ENCODE measurements around the gene JPT1.
"Not testable (repeated sequence)": the region's sequence is repeated elsewhere in the genome, so short reads cannot be mapped to it uniquely, and the experiment has no call there.

Gene JPT1

GRCh38 chr17:75163074-75163473 is 8.8 kb upstream of the JPT1 start:
- no peaks in the 10 kb centered on the region for H3K9me3 ChIP-seq (replicated peaks in 1 of 11)
- peaks cover 40 to 95% (median 81%) of the 10 kb centered on the region in 11 experiments for H3K36me3 ChIP-seq
- peaks cover 0 to 43% (median 35%) of the 10 kb centered on the region in 11 experiments; a peak in 18 of 22 replicates for H4K20me1 ChIP-seq
- no peak overlapping the region for H3K4me3 ChIP-seq
- no peaks in the 10 kb centered on the region for H3K27me3 ChIP-seq
- no peak for TF ChIP-seq Cebpa-rat (IDR thresholded peaks at IDR 0.05)
- no peaks in the 10 kb centered on the region for H3K4me1 ChIP-seq
- H3K4me2 ChIP-seq, result no peak overlapping the region
- no peak overlapping the region for H3K9ac ChIP-seq
- no peak overlapping the region for H3K27ac ChIP-seq

- H3K36me3 ChIP-seq, result peaks cover 22 to 77% (median 69%) of the 10 kb centered on the region in 11 experiments
- H3K4me1 ChIP-seq, result peaks cover under 1 to 6% (median 3%) of the 10 kb centered on the region in 10 experiments; a peak in 17 of 20 replicates
- H3K27me3 ChIP-seq, result no peaks in the 10 kb centered on the region
- H4K20me1 ChIP-seq, result peaks cover 0 to 22% (median 13%) of the 10 kb centered on the region in 11 experiments; a peak in 11 of 22 replicates
- no peaks in the 10 kb centered on the region for H3K9me3 ChIP-seq (replicated peaks in 1 of 11)
- H3K9ac ChIP-seq, result no peak overlapping the region
- TF ChIP-seq Cebpa-rat (IDR thresholded peaks at IDR 0.05), result no peak
- no peak overlapping the region for H3K4me2 ChIP-seq
- H3K4me3 ChIP-seq, result no peak overlapping the region
- H3K27ac ChIP-seq, result no peak overlapping the region
Observed at GRCh38 chr17:75160211-75160610, 5.9 kb upstream of the JPT1 start.

GRCh38 chr17:75159196-75160031 is 5.1 kb upstream of the JPT1 start:
- Histone ChIP-seq H3K4me2 (no peak overlapping the region), H3K27ac (no peak overlapping the region), H4K20me1 (peaks cover 0 to 14% (median 9%) of the 10 kb centered on the region in 11 experiments; a peak in 9 of 22 replicates), H3K4me1 (peaks cover 6 to 12% (median 9%) of the 10 kb centered on the region in 10 experiments; a peak in 18 of 20 replicates), H3K27me3 (no peaks in the 10 kb centered on the region), H3K36me3 (peaks cover 17 to 69% (median 61%) of the 10 kb centered on the region in 11 experiments), H3K4me3 (no peak overlapping the region), H3K9me3 (replicated peaks in 1 of 11) (no peaks in the 10 kb centered on the region), H3K9ac (no peak overlapping the region)
- no peak for TF ChIP-seq Cebpa-rat (IDR thresholded peaks at IDR 0.05)

GRCh38 chr17:75158480-75158879 is 4.2 kb upstream of the JPT1 start:
- H3K9me3 ChIP-seq (replicated peaks in 1 of 11); H3K9ac ChIP-seq; H3K4me3 ChIP-seq; H3K27ac ChIP-seq; H3K27me3 ChIP-seq; H3K4me2 ChIP-seq: not testable (repeated sequence)
- H4K20me1 ChIP-seq, result peaks cover 0 to 14% (median 8%) of the 10 kb centered on the region in 11 experiments; a peak in 12 of 22 replicates
- H3K36me3 ChIP-seq, result peaks cover 10 to 60% (median 51%) of the 10 kb centered on the region in 11 experiments; a peak in 21 of 22 replicates
- peaks cover 6 to 12% (median 9%) of the 10 kb centered on the region in 10 experiments; a peak in 18 of 20 replicates for H3K4me1 ChIP-seq

- Histone ChIP-seq H3K4me1 (peaks cover 30 to 42% (median 35%) of the 10 kb centered on the region in 10 experiments), H3K27ac (peak overlapping the region in 4 of 11 experiments; percentile 10 to 39 (median 24); a peak in 3 of 22 replicates), H3K9me3 (replicated peaks in 1 of 11) (no peaks in the 10 kb centered on the region), H3K4me3 (0 out of 20 replicates have a peak overlapping the region, but pooled peaks of 1 of the 10 experiments have one; percentile 100), H3K27me3 (no peaks in the 10 kb centered on the region), H3K4me2 (peak overlapping the region; percentile 61 to 84 (median 71); a peak in 21 of 22 replicates), H3K9ac (no peak overlapping the region), H4K20me1 (peaks cover 0 to 41% (median 36%) of the 10 kb centered on the region in 11 experiments; a peak in 18 of 22 replicates), H3K36me3 (peaks cover 6 to 51% (median 37%) of the 10 kb centered on the region in 11 experiments; a peak in 21 of 22 replicates)
- TF ChIP-seq Cebpa-rat (IDR thresholded peaks at IDR 0.05), result no peak
Observed at GRCh38 chr17:75155191-75155601, 884 bp upstream of the JPT1 start.

DNA sequence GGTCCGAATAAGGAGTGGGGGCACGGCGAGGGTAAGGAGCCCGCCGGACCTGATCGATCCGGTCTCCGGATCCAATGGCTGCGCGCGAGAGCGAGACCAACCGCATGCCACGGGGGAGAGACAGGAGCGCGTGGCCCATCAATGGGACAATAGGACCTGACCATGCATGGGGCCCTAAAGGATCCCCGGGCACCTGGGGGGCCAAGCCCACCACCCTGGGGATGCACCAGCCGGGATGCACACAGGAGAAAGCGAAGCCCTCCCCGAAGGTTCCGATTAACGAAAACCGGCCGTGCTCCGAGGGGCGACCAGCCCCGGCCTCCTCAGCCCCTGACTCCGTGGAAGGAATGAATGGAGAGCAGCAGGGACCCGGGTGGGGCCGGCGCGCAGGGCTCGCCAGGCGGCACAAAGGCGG is 525 bp downstream of the JPT1 start:
- Histone ChIP-seq H3K36me3 (peaks cover 6 to 51% (median 33%) of the 10 kb centered on the region in 11 experiments; a peak in 21 of 22 replicates), H4K20me1 (peaks cover 0 to 55% (median 50%) of the 10 kb centered on the region in 11 experiments; a peak in 18 of 22 replicates), H3K27me3 (no peaks in the 10 kb centered on the region), H3K27ac (peak overlapping the region; percentile 56 to 97 (median 92); a peak in 21 of 22 replicates), H3K4me1 (peaks cover 30 to 53% (median 40%) of the 10 kb centered on the region in 10 experiments), H3K9me3 (replicated peaks in 1 of 11) (no peaks in the 10 kb centered on the region), H3K4me2 (peak overlapping the region; percentile 74 to 97 (median 95)), H3K9ac (peak overlapping the region; percentile 87 to 99 (median 96)), H3K4me3 (peak overlapping the region; percentile 86 to 100 (median 95))
- TF ChIP-seq Cebpa-rat (IDR thresholded peaks at IDR 0.05), result no peak

GRCh38 chr17:75152922-75153779 is 1.2 kb downstream of the JPT1 start:
- Histone ChIP-seq H3K9me3 (replicated peaks in 1 of 11) (no peaks in the 10 kb centered on the region), H3K36me3 (peaks cover 6 to 51% (median 35%) of the 10 kb centered on the region in 11 experiments; a peak in 21 of 22 replicates), H3K27ac (peak overlapping the region; percentile 56 to 97 (median 92); a peak in 21 of 22 replicates), H3K4me1 (peaks cover 30 to 60% (median 46%) of the 10 kb centered on the region in 10 experiments), H3K9ac (peak overlapping the region; percentile 87 to 99 (median 96)), H4K20me1 (peaks cover 0 to 61% (median 56%) of the 10 kb centered on the region in 11 experiments; a peak in 18 of 22 replicates), H3K27me3 (no peaks in the 10 kb centered on the region), H3K4me3 (peak overlapping the region; percentile 86 to 100 (median 95)), H3K4me2 (peak overlapping the region; percentile 74 to 97 (median 95))
- no peak for TF ChIP-seq Cebpa-rat (IDR thresholded peaks at IDR 0.05)

- Histone ChIP-seq H3K27ac (peak overlapping the region in 10 of 11 experiments; percentile 18 to 97 (median 92); a peak in 18 of 22 replicates), H4K20me1 (peaks cover 0 to 67% (median 63%) of the 10 kb centered on the region in 11 experiments; a peak in 19 of 22 replicates), H3K9ac (peak overlapping the region; percentile 87 to 99 (median 96); a peak in 21 of 22 replicates), H3K4me3 (peak overlapping the region; percentile 86 to 100 (median 95)), H3K36me3 (peaks cover 5 to 51% (median 38%) of the 10 kb centered on the region in 11 experiments; a peak in 21 of 22 replicates), H3K9me3 (replicated peaks in 1 of 11) (no peaks in the 10 kb centered on the region), H3K4me2 (peak overlapping the region; percentile 74 to 97 (median 95)), H3K4me1 (peaks cover 30 to 66% (median 50%) of the 10 kb centered on the region in 10 experiments), H3K27me3 (no peaks in the 10 kb centered on the region)
- no peak for TF ChIP-seq Cebpa-rat (IDR thresholded peaks at IDR 0.05)
Observed at GRCh38 chr17:75152523-75152921, 1.8 kb downstream of the JPT1 start.
